SK-N-MC (cell line): Measurements from ENCODE around the gene OR2K2.

Source experiments
- EZH2 ChIP-seq: fragments of 200-600 bp; sonication (generic); IDR thresholded peaks from one replicate; pipeline ENCODE4 v1.6.1; 2017; ENCODE audit warnings: antibody characterized with exemption
- POLR2AphosphoS5 ChIP-seq: IDR thresholded peaks from 2 replicates; pipeline ENCODE4 v1.6.1; 2012; ENCODE audit warnings: mild to moderate bottlenecking, low read depth, low read length, borderline replicate concordance

GRCh38 chr9:111330124-111330523 is at the start of gene OR2K2:
- no peak for TF ChIP-seq EZH2
- TF ChIP-seq POLR2AphosphoS5, result no peak
